ENCODE measurements around the gene GHR.
"Not testable (repeated sequence)": the region's sequence is repeated elsewhere in the genome, so short reads cannot be mapped to it uniquely, and the experiment has no call there.

GHR gene

GRCh38 chr5:42718591-42718990, 295.4 kb downstream of the GHR start:
- peak; percentile 67 for DNase-seq (ENCODE audit: low read depth)

DNA sequence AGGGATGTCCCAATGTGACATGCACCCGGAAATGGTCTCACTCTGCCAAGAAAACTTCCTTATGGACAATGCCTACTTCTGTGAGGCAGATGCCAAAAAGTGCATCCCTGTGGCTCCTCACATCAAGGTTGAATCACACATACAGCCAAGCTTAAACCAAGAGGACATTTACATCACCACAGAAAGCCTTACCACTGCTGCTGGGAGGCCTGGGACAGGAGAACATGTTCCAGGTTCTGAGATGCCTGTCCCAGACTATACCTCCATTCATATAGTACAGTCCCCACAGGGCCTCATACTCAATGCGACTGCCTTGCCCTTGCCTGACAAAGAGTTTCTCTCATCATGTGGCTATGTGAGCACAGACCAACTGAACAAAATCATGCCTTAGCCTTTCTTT, 295.8 kb downstream of the GHR start:
- DNase-seq (ENCODE audit: low read depth) = peak; percentile 18

GRCh38 chr5:42720251-42720650, 297.0 kb downstream of the GHR start:
- no peak for DNase-seq (ENCODE audit: low read depth)

DNA sequence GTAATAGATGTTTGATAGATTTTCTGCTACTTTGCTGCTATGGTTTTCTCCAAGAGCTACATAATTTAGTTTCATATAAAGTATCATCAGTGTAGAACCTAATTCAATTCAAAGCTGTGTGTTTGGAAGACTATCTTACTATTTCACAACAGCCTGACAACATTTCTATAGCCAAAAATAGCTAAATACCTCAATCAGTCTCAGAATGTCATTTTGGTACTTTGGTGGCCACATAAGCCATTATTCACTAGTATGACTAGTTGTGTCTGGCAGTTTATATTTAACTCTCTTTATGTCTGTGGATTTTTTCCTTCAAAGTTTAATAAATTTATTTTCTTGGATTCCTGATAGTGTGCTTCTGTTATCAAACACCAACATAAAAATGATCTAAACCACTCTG, 298.2 kb downstream of the GHR start:
- DNase-seq (ENCODE audit: low read depth) = no peak

- not testable (repeated sequence) for DNase-seq (ENCODE audit: low read depth)
Measured at GRCh38 chr5:42734531-42735058, 311.4 kb downstream of the GHR start.

- DNase-seq (ENCODE audit: low read depth) = no peak
Measured at GRCh38 chr5:42740920-42741319, 317.7 kb downstream of the GHR start.

- no peak for DNase-seq (ENCODE audit: low read depth)
Measured at GRCh38 chr5:42745426-42745825, 322.2 kb downstream of the GHR start.

DNA sequence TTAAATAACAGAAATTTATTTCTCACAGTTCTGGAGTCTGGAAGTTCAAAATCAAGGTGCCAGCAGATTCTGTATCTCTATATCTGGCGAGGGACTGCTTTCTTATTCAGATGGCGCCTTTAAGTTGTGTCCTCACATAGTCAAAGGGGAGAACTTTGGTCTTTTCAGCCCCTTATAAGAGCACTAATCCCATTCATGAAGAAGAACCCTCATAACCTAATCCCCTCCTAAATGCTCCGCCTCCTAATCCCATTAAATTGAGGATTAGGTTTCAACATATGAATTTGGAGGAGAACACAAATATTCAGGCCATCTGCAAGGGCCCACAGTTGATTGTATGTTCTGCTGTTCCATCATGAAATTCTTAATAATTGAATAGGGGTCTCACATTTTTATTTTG, 322.6 kb downstream of the GHR start:
- DNase-seq (ENCODE audit: low read depth) = no peak

- peak; percentile 40 for DNase-seq (ENCODE audit: low read depth)
Measured at GRCh38 chr5:42749020-42749419, 325.8 kb downstream of the GHR start.

DNA sequence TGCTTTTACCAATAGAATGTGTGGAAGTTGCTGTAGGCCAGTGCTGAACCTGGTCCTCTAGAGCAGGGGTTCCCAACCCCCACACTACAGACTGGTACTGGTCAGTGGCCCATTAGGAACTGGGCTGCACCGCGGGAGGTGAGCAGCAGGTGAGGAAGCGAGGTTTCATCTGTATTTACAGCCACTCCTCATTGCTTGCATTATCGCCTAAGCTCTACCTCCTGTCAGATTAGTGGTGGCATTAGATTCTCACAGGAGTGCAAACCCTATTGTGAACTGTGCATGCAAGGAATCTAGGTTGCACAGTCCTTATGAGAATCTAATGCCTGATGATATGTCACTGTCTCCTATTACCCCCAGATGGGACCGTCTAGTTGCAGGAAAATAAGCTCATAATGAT, 327.3 kb downstream of the GHR start:
- DNase-seq (ENCODE audit: low read depth) = no peak

DNA sequence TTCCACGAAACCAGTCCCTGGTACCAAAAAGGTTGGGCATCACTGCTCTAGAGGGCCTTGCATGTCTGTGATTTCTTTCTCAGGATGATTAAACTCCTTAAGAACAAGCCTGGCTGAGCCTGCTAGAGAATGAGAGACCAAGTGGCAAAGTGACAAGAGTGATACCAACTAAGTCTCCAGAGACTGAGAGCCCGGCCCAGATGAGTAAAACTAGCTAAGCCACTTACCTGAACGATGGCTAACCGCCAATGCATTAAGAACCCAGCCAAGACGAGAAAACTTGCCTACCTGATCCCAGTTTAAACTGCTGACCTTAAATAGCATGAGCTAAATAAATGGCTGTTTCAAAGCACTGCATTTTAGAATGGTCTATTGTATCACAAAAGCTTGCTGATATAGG, 327.8 kb downstream of the GHR start:
- DNase-seq (ENCODE audit: low read depth) = no peak

- no peak for DNase-seq (ENCODE audit: low read depth)
Measured at GRCh38 chr5:42753099-42753498, 329.9 kb downstream of the GHR start.

GRCh38 chr5:42756606-42757601, 333.7 kb downstream of the GHR start, which contains the start of gene CCDC152:
Gene CCDC152, plus strand, starts transcription at chr5:42756818. Its CDS starts 2,304 bp downstream, at chr5:42759122.
- DNase-seq (ENCODE audit: low read depth) = no peak

DNA sequence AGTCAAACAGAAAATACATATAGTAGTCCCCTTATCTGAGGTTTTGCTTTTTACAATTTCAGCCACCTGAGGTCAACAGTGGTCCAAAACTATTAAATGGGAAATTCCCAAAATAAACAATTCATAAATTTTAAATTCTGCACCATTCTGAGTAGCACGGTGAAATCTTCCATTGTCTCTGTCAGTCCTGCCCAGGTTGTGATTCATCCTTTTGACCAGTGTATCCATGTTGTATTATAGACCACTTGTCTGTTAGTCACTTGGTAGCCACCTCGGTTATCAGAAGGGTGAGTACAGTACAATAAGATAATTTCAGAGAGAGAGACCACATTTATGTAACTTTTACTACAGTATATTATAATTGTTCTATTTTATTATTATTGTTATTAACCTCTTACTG, 336.2 kb downstream of the GHR start:
- DNase-seq (ENCODE audit: low read depth) = no peak

DNA sequence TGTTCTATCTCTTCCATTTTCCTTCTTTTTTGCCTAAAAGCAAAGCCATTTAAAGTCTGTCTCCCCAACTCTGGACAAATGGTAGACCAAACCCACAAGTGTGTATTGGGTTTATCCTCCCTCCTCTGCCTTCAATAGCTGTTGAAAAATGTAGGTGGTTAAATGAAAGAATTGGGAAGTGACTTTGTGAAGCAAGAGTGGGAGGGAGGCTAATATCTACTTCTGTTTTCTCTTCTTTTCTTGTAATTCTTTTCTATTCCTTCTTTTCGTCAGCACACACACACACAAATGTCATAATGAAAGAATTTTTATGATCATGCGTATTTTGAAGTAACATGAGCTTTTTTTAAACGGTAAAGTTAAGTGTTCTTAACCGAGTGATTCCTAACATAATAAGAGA, 337.2 kb downstream of the GHR start:
- DNase-seq (ENCODE audit: low read depth) = no peak

DNA sequence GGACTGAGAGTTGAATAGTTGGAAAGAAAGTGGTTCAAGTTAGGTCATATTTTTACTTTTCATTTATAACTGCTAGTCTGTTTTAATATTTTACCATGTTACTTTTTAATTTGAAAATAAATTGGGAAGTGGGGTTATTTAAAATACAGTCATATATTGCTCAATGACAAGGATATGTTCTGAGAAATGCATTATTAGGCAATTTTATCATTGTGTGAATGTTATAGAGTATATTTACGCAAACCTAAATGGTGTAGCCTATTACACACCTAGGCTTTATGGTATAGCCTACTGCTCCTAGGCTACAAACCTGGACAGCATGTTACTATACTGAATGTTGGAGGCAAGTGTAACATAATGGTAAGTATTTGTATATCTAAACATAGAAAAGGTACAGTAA, 338.6 kb downstream of the GHR start:
- no peak for DNase-seq (ENCODE audit: low read depth)

DNA sequence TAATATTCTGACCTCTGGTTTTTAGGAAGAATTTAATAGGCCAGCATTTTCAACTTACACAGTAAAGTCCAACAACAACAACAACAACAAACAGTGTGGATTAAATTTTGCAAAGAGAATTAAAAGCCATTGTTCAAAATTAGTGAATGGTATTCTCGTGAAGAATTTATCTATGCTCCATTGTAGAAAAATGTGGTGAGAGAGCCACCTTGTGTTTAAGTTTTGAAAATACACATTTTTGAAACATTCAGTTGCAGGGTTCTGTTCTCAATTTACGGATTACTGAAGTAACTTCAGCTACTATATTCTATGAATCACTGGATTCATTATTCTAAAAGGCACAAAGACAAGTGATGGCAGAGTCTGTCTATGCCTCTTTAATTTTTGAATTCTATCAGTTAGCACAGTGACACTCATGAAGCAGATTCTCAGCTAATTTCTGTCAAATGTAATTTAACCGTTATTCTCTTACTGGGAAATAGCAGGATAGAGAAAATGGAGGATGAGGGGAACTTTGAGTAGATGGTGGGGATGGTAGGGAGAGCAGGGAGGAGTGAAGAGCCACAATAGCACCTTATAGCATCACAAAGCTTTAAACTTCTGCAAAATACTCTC, 344.4 kb downstream of the GHR start:
- DNase-seq (ENCODE audit: low read depth) = no peak

- no peak for DNase-seq (ENCODE audit: low read depth)
Measured at GRCh38 chr5:42768106-42768504, 344.9 kb downstream of the GHR start.

DNA sequence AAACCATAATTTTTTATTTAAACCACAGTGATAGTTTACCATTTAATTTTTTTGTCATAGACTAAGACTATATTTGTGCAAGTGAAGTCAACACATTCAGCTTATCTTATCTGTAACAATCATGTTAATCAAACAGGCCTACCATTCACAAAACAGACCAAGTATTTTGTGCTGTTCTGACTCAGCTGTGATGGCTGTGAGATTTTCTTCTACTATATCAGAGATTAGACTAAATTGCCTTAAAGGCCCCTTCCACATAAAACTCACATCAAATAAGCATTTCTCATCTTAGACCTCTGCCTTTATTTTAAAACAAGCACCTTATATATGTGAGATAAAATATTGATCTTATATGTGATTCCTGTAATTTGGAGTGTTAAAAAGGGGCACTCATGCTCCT, 346.8 kb downstream of the GHR start:
- DNase-seq (ENCODE audit: low read depth) = no peak

Measured in HS-5 (cell line).